Cardiac muscle cell (in vitro differentiated cells and primary cell): ENCODE data around the gene ITGA8. TPM values are rescaled to one million over a fixed set of nuclear protein-coding genes. Genes with fewer than 3 reads are reported as not detected.

Experiments used
- DNase-seq, 2 donors: peaks; one replicate each; pipeline versions ENCODE4 v3.0.0 to v3.0.0-alpha.2; 2010 to 2017; ENCODE audit warnings: low read depth in 1 of 2, low spot score in 1 of 2
- H3K27ac ChIP-seq: fragments of 200-600 bp; sonication (generic); 2 replicates; pipeline ENCODE4 v1.5.1; 2016
- H3K27me3 ChIP-seq: fragments of 200-600 bp; sonication (generic); 2 replicates; pipeline ENCODE4 v1.6.0; 2016; ENCODE audit warnings: control low read depth
- H3K36me3 ChIP-seq: fragments of 200-600 bp; sonication (generic); 2 replicates; pipeline ENCODE4 v1.5.1; 2016; ENCODE audit warnings: control low read depth
- H3K4me1 ChIP-seq: fragments of 200-600 bp; sonication (generic); 2 replicates; pipeline ENCODE4 v1.8.1; 2017; ENCODE audit warnings: low read depth, mild to moderate bottlenecking, mixed run types
- H3K4me3 ChIP-seq: fragments of 200-600 bp; sonication (generic); 2 replicates; pipeline ENCODE4 v1.5.1; 2016; ENCODE audit warnings: mild to moderate bottlenecking
- H3K9me3 ChIP-seq: fragments of 200-600 bp; sonication (generic); 2 replicates; pipeline ENCODE4 v1.5.1; 2017; ENCODE audit warnings: low read depth, mild to moderate bottlenecking, control low read depth
- polyA plus RNA-seq: library from polyadenylated mRNA; unstranded; fragments of >200 nt; fragmentation: Nextera tagmentation; extraction: Ambion mirVana; gene quantifications from 2 replicates; pipeline ENCODE4 v1.2.1, GENCODE V29; 2016
- total RNA-seq: library from RNA; depleted of rRNA; stranded (reverse); fragments of >200 nt; gene quantifications from 2 replicates; pipeline ENCODE4 v1.2.3, GENCODE V29; 2016
- TF ChIP-seq, protein P1 (sequence below): IDR thresholded peaks from 2 replicates; pipeline ENCODE4 v1.5.1; 2012; ENCODE audit warnings: low read depth, mild to moderate bottlenecking, low read length

The ITGA8 gene
- total and polyA plus RNA-seq, 2 experiments from 2014 or later, result 0.88 to 1.6 TPM

GRCh38 chr10:15714847-15715246 is 4.9 kb downstream of the ITGA8 start:
- Histone ChIP-seq H3K36me3 (no peaks in the 10 kb centered on the region), H3K4me3 (no peak overlapping the region), H3K27me3 (peaks cover 21% of the 10 kb centered on the region), H3K9me3 (no peaks in the 10 kb centered on the region), H3K4me1 (no peaks in the 10 kb centered on the region), H3K27ac (no peak overlapping the region)
- DNase-seq, result no peak
- TF ChIP-seq, protein P1, sequence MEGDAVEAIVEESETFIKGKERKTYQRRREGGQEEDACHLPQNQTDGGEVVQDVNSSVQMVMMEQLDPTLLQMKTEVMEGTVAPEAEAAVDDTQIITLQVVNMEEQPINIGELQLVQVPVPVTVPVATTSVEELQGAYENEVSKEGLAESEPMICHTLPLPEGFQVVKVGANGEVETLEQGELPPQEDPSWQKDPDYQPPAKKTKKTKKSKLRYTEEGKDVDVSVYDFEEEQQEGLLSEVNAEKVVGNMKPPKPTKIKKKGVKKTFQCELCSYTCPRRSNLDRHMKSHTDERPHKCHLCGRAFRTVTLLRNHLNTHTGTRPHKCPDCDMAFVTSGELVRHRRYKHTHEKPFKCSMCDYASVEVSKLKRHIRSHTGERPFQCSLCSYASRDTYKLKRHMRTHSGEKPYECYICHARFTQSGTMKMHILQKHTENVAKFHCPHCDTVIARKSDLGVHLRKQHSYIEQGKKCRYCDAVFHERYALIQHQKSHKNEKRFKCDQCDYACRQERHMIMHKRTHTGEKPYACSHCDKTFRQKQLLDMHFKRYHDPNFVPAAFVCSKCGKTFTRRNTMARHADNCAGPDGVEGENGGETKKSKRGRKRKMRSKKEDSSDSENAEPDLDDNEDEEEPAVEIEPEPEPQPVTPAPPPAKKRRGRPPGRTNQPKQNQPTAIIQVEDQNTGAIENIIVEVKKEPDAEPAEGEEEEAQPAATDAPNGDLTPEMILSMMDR, result no peak

GRCh38 chr10:15712883-15713282 is 6.8 kb downstream of the ITGA8 start:
- Histone ChIP-seq H3K4me3 (no peak overlapping the region), H3K4me1 (no peaks in the 10 kb centered on the region), H3K27ac (no peak overlapping the region), H3K27me3 (peaks cover 3% of the 10 kb centered on the region), H3K9me3 (no peaks in the 10 kb centered on the region), H3K36me3 (no peaks in the 10 kb centered on the region)
- DNase-seq, result peak in 1 of 2 donors; percentile 33
- TF ChIP-seq, protein P1, result no peak

DNA sequence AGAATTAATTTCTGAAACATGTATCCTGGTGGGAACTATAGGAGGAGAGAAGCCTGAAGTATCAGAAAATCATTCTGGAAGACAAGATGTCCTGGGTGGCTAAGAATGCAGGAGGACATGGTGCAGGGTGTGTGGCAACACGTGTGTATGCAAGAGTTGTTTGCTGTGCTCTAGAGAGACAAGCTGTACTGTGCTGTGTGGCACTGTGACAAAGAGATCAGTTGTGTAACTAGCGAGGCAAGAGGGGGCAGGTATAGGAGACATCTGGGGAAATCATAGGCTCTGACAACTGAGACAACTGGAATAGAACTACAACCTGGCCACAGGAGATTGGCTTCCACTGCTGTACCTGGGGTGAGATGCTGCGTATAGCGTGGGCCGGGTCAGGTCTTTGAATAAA is 9.3 kb downstream of the ITGA8 start:
- Histone ChIP-seq H3K4me1 (no peaks in the 10 kb centered on the region), H3K27me3 (no peaks in the 10 kb centered on the region), H3K9me3 (no peaks in the 10 kb centered on the region), H3K4me3 (no peak overlapping the region), H3K27ac (no peak overlapping the region), H3K36me3 (no peaks in the 10 kb centered on the region)
- TF ChIP-seq, protein P1, result no peak
- DNase-seq, result no peak

DNA sequence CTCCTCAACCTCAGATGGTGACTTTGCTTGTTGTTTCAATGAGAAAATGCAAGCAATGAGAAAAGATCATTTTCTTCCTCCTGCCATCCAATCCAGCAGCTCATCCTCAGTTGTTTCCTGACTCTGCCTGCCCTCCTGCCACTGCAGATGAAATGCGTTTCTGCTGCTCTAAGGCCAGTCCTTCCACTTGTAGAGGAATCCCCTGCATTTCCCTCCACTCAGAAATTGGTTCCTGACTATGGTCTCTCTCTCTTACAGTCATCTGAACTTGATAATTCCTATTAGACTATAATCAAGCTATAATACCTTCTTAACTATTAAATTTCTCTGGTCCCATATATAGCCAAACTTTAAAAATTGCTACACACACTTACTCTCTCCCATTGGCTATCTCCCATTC is 14.4 kb downstream of the ITGA8 start:
- DNase-seq, result no peak
- Histone ChIP-seq H3K4me1 (no peaks in the 10 kb centered on the region), H3K9me3 (no peaks in the 10 kb centered on the region), H3K36me3 (no peaks in the 10 kb centered on the region), H3K27me3 (no peaks in the 10 kb centered on the region), H3K27ac (no peak overlapping the region), H3K4me3 (no peak overlapping the region)
- TF ChIP-seq, protein P1, result no peak

- H3K27ac ChIP-seq, result no peak overlapping the region
- H3K4me1 ChIP-seq, result no peaks in the 10 kb centered on the region
- no peak for DNase-seq
- TF ChIP-seq, protein P1, result no peak
- H3K9me3 ChIP-seq, result no peaks in the 10 kb centered on the region
- H3K36me3 ChIP-seq, result no peaks in the 10 kb centered on the region
- no peaks in the 10 kb centered on the region for H3K27me3 ChIP-seq
- no peak overlapping the region for H3K4me3 ChIP-seq
Measured at GRCh38 chr10:15704581-15704968, 15.1 kb downstream of the ITGA8 start.

DNA sequence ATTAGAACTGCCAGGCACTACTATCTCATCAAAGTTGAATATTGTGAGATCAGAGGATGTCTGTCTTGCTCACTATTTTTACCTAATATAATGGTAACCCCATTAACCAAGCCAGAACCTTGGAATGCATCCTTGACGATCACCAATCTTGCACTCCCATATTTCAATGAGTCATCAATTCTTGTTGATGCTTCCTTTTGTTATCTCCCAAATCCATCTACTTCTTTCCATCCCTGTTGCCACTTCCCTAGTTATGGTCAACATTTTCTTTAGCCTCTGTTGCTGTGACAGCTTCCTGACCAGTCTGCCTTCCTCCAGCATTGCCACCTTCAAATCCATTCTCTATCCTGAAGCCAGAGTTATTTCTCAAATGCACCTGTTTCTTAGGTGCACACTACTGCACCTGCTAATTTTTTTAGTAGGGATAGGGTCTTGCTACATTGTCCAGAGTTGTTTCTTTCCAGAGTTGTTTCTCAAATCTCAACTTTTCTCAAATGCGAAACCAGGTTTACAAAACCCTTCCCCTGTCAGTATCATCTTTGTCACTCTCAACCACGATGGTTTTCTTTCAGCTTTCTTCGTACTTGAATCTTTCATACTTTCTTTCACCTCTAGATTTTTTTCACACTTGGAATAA is 15.7 kb downstream of the ITGA8 start:
- no peak overlapping the region for H3K4me3 ChIP-seq
- TF ChIP-seq, protein P1, result no peak
- H3K9me3 ChIP-seq, result no peaks in the 10 kb centered on the region
- H3K36me3 ChIP-seq, result no peaks in the 10 kb centered on the region
- no peak for DNase-seq
- no peaks in the 10 kb centered on the region for H3K27me3 ChIP-seq
- H3K4me1 ChIP-seq, result no peaks in the 10 kb centered on the region
- no peak overlapping the region for H3K27ac ChIP-seq
